ENCODE results near the gene CPSF6. TPM values are rescaled to one million over a fixed set of nuclear protein-coding genes. Genes with fewer than 3 reads are reported as not detected.
"Not testable (repeated sequence)": the region's sequence is repeated elsewhere in the genome, so short reads cannot be mapped to it uniquely, and the experiment has no call there.

CPSF6 gene
- total and polyA plus RNA-seq, 8 donors: 54.8 to 161 (median 127) TPM

DNA sequence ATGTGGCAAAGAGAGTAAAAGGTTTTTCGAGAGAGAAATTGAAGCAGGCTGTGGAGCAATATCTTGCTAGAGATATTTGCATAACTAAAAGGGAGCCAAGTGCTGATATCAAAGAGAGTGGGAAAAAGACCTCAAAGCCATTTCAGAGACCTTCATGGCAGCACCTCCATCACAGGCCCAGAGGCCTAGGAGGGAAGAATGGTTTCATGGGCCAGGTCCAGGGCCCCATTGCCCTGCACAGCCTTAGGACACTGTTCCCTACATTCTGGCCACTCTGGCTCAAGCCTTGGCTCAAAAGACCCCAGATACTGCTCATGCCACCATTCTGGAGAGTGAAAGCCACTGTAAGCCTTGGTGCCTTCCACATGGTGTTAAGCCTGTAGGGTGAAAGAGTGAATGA is 58.8 kb downstream of the CPSF6 start:
- Histone ChIP-seq H3K9me3 (peaks cover 2% of the 10 kb centered on the region in 2 donors), H3K4me3 (no peak overlapping the region), H3K36me3 (no peaks in the 10 kb centered on the region), H3K4me1 (no peaks in the 10 kb centered on the region), H3K27me3 (no peaks in the 10 kb centered on the region), H3K27ac (no peak overlapping the region)
- no peak for TF ChIP-seq CTCF (IDR thresholded peaks at IDR 0.05)
- intact Hi-C loops (cut with DNase I): no loop called here
- DNase-seq (no peak), ATAC-seq (no peak)

DNA sequence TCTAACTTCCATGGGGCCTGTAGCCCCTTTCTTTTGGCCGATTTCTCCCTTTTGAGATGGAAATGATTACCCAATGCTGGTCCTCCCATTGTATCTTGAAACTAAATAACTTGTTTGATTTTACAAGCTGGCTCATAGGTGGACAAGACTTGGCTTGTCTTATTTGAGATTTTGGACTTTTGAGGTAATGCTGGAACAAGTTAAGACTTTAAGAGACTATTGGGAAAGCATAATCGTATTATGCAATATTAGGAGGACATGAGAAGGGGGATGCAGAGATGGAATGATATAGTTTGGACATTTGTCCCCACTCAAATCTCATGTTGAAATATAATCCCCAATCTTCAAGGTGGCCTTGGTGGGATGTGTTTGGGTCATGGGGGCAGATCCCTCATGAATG is 59.6 kb downstream of the CPSF6 start:
- no peak for DNase-seq
- Histone ChIP-seq H3K27ac (no peak overlapping the region), H3K4me3 (no peak overlapping the region), H3K4me1 (no peaks in the 10 kb centered on the region), H3K27me3 (no peaks in the 10 kb centered on the region), H3K36me3 (no peaks in the 10 kb centered on the region), H3K9me3 (peaks cover 2 to 4% of the 10 kb centered on the region in 2 donors)
- no peak for ATAC-seq
- intact Hi-C loops (cut with DNase I): no loop called here
- TF ChIP-seq CTCF (IDR thresholded peaks at IDR 0.05): no peak

DNA sequence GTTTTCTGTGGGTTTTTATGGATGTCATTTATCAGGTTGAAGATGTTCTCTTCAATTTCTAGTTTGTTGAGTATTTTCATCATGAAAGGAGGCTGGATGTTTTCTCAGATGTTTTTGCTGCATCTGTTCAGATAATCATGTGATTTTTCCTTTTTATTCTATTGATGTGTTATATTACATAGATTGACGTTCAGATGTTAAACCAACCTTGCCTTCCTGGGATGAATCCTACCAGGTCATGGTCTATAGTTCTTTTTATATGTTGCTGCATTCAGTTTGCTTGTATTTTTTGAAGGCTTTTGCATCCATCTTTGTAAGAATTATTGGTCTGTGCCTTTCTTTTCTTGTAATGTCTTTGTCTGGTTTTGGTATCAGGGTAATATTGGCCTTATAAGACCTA is 64.9 kb downstream of the CPSF6 start:
- ATAC-seq (no peak), DNase-seq (no peak)
- Histone ChIP-seq H3K27me3 (no peaks in the 10 kb centered on the region), H3K36me3 (no peaks in the 10 kb centered on the region), H3K4me3 (no peak overlapping the region), H3K4me1 (no peaks in the 10 kb centered on the region), H3K27ac (no peak overlapping the region), H3K9me3 (peaks cover 0 to 18% of the 10 kb centered on the region in 2 donors)
- TF ChIP-seq CTCF (IDR thresholded peaks at IDR 0.05): no peak
- intact Hi-C loops (cut with DNase I): no loop called here

GRCh38 chr12:69309461-69309860 is 70.1 kb downstream of the CPSF6 start:
- TF ChIP-seq CTCF (IDR thresholded peaks at IDR 0.05): no peak
- no peaks in the 10 kb centered on the region for H3K4me1 ChIP-seq
- intact Hi-C loops (cut with DNase I): no loop called here
- no peaks in the 10 kb centered on the region for H3K36me3 ChIP-seq
- H3K27me3 ChIP-seq: no peaks in the 10 kb centered on the region
- H3K9me3 ChIP-seq: peaks cover 0 to 19% of the 10 kb centered on the region in 2 donors
- DNase-seq (no peak), ATAC-seq (no peak)
- no peak overlapping the region for H3K27ac ChIP-seq
- H3K4me3 ChIP-seq: no peak overlapping the region

DNA sequence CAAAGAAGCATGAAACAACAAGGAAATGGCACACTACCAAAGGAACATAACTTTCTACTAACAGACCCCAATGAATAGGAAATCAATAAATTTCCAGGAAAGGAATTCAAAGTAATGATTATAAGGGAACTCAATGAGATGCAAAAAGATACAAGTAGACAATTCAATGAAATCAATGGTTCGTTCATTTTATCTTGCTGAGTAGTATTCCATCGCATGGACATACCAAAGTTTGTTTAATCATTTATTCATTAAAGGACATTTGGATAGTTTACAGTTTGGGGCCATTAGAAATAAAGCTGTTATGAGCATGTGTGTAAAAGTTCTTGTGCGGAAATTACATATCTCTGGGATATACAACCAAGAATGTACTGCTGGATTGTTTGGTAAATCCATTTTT is 73.8 kb downstream of the CPSF6 start:
- Histone ChIP-seq H3K36me3 (no peaks in the 10 kb centered on the region), H3K27me3 (no peaks in the 10 kb centered on the region), H3K9me3 (peaks cover 0 to 18% of the 10 kb centered on the region in 2 donors), H3K27ac (no peak overlapping the region), H3K4me1 (no peaks in the 10 kb centered on the region), H3K4me3 (no peak overlapping the region)
- no peak for TF ChIP-seq CTCF (IDR thresholded peaks at IDR 0.05)
- DNase-seq (no peak), ATAC-seq (no peak)
- intact Hi-C loops (cut with DNase I): no loop called here

- H3K4me1 ChIP-seq; H3K36me3 ChIP-seq; H3K4me3 ChIP-seq; intact Hi-C loops (cut with DNase I); H3K27me3 ChIP-seq; ATAC-seq; H3K27ac ChIP-seq; DNase-seq: not testable (repeated sequence)
- peaks cover 0 to 23% of the 10 kb centered on the region in 2 donors for H3K9me3 ChIP-seq
Observed at GRCh38 chr12:69316784-69317183, 77.4 kb downstream of the CPSF6 start.

DNA sequence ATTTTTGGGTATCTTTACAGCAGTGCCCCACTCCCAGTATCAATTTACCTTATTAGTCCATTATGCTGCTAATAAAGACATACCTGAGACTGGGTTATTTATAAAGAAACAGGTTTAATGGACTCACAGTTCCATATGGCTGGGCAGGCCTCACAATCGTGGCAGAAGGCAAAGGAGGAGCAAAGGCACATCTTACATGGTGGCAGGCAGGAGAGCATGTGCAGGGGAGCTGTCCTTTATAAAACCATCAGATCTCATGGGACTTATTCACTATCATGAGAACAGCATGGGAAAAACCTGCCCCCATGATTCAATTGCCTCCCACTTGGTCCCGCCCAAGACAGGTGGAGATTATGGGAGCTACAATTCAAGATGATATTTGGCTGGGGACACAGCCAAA is 77.9 kb downstream of the CPSF6 start:
- ATAC-seq; intact Hi-C loops (cut with DNase I); DNase-seq; H3K27me3 ChIP-seq; H3K27ac ChIP-seq; H3K4me1 ChIP-seq; H3K36me3 ChIP-seq; H3K4me3 ChIP-seq: not testable (repeated sequence)
- peaks cover 0 to 23% of the 10 kb centered on the region in 2 donors for H3K9me3 ChIP-seq

All from left lung (tissue), 10 donors.